ENCODE results near the gene CDK10. TPM values are rescaled to one million over a fixed set of nuclear protein-coding genes. Genes with fewer than 3 reads are reported as not detected.

The CDK10 gene
- total and polyA plus RNA-seq, 9 of the 15 experiments (the other 6 are each of a cell fraction or from before 2014, with no cell fraction given): 2.0 to 85.1 (median 40.1) TPM

DNA sequence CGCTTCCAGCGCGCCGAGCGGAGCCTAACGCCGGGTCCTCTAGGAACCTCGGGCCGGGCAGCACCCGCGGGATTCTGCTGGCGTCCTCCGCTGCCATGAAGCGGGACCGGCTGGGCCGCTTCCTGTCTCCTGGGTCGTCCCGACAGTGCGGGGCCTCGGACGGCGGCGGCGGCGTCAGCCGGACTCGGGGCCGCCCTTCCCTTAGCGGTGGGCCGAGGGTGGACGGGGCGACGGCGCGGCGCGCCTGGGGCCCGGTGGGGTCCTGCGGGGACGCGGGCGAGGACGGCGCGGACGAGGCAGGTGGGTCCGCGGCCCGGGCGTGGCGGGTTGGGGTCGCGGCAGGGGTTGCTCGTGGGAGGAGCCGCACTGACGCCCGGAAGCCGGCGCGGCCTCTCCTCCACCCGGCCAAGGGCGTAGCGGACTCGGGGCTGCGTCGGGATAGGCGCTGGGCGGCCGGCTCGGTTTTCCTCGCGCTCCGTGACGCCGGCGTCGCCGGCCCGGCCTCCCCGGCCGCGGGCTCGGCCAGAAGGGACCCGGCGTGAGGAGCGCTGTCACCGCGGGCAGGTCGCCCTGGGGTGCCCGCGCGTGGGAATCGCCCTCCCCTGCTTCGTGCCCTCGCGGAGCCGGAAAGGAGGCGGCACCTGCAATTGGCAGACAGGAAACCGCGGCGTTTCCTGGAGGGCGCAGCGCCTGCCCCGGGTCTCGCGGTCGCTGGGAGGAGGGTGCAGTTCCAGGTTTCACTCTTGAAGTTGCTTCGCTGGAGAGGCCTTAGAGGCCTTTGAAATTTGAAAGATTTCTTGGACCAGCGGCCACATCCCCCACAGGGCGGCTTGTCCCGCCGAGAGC, 35.3 kb downstream of the CDK10 start (continued):
- TF ChIP-seq ZNF583 (CRISPR knock-in tag; IDR thresholded peaks at IDR 0.05) (no peak), POLR3A (IDR thresholded peaks at IDR 0.05; ENCODE audit: borderline replicate concordance, extremely low read depth, insufficient read depth, insufficient read length) (no peak), MBD2 (IDR thresholded peaks at IDR 0.05; ENCODE audit: borderline replicate concordance, low read depth) (no peak; the same call in 1 of the 2 replicates), ZNF507 (tag; conservative IDR thresholded peaks at IDR 0.05) (no peak), ETS2 (tag; IDR thresholded peaks at IDR 0.05; ENCODE audit: borderline replicate concordance, poor library complexity, severe bottlenecking) (no peak), C11orf30 (IDR thresholded peaks at IDR 0.05; ENCODE audit: low read depth) (no peak), EP400 (IDR thresholded peaks at IDR 0.05) (no peak), ZNF121 (CRISPR knock-in tag; conservative IDR thresholded peaks at IDR 0.05) (no peak), CBX1 (IDR thresholded peaks at IDR 0.05; ENCODE audit: low read depth) (no peak)
- TF ChIP-seq, protein P1, sequence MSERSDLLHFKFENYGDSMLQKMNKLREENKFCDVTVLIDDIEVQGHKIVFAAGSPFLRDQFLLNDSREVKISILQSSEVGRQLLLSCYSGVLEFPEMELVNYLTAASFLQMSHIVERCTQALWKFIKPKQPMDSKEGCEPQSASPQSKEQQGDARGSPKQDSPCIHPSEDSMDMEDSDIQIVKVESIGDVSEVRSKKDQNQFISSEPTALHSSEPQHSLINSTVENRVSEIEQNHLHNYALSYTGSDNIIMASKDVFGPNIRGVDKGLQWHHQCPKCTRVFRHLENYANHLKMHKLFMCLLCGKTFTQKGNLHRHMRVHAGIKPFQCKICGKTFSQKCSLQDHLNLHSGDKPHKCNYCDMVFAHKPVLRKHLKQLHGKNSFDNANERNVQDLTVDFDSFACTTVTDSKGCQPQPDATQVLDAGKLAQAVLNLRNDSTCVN (CRISPR knock-in tag; IDR thresholded peaks at IDR 0.05): no peak
- TF ChIP-seq, protein P2, sequence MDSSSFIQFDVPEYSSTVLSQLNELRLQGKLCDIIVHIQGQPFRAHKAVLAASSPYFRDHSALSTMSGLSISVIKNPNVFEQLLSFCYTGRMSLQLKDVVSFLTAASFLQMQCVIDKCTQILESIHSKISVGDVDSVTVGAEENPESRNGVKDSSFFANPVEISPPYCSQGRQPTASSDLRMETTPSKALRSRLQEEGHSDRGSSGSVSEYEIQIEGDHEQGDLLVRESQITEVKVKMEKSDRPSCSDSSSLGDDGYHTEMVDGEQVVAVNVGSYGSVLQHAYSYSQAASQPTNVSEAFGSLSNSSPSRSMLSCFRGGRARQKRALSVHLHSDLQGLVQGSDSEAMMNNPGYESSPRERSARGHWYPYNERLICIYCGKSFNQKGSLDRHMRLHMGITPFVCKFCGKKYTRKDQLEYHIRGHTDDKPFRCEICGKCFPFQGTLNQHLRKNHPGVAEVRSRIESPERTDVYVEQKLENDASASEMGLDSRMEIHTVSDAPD (CRISPR knock-in tag; IDR thresholded peaks at IDR 0.05): no peak
- TF ChIP-seq, protein P3, sequence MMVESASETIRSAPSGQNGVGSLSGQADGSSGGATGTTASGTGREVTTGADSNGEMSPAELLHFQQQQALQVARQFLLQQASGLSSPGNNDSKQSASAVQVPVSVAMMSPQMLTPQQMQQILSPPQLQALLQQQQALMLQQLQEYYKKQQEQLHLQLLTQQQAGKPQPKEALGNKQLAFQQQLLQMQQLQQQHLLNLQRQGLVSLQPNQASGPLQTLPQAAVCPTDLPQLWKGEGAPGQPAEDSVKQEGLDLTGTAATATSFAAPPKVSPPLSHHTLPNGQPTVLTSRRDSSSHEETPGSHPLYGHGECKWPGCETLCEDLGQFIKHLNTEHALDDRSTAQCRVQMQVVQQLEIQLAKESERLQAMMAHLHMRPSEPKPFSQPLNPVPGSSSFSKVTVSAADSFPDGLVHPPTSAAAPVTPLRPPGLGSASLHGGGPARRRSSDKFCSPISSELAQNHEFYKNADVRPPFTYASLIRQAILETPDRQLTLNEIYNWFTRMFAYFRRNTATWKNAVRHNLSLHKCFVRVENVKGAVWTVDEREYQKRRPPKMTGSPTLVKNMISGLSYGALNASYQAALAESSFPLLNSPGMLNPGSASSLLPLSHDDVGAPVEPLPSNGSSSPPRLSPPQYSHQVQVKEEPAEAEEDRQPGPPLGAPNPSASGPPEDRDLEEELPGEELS (CRISPR knock-in tag; IDR thresholded peaks at IDR 0.05; ENCODE audit: borderline replicate concordance): no peak
- TF ChIP-seq, protein P4, sequence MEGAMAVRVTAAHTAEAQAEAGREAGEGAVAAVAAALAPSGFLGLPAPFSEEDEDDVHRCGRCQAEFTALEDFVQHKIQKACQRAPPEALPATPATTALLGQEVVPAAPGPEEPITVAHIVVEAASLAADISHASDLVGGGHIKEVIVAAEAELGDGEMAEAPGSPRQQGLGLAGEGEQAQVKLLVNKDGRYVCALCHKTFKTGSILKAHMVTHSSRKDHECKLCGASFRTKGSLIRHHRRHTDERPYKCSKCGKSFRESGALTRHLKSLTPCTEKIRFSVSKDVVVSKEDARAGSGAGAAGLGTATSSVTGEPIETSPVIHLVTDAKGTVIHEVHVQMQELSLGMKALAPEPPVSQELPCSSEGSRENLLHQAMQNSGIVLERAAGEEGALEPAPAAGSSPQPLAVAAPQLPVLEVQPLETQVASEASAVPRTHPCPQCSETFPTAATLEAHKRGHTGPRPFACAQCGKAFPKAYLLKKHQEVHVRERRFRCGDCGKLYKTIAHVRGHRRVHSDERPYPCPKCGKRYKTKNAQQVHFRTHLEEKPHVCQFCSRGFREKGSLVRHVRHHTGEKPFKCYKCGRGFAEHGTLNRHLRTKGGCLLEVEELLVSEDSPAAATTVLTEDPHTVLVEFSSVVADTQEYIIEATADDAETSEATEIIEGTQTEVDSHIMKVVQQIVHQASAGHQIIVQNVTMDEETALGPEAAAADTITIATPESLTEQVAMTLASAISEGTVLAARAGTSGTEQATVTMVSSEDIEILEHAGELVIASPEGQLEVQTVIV (CRISPR knock-in tag; IDR thresholded peaks at IDR 0.05; ENCODE audit: borderline replicate concordance): no peak
- TF ChIP-seq, protein P5, sequence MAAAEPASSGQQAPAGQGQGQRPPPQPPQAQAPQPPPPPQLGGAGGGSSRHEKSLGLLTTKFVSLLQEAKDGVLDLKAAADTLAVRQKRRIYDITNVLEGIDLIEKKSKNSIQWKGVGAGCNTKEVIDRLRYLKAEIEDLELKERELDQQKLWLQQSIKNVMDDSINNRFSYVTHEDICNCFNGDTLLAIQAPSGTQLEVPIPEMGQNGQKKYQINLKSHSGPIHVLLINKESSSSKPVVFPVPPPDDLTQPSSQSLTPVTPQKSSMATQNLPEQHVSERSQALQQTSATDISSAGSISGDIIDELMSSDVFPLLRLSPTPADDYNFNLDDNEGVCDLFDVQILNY (CRISPR knock-in tag; IDR thresholded peaks at IDR 0.05): no peak
